Activated T-cell treated with anti-CD3 and anti-CD28 coated beads for 48 hours (primary cell): ENCODE data around the gene CXorf49B.
"Not testable (repeated sequence)": the region's sequence is repeated elsewhere in the genome, so short reads cannot be mapped to it uniquely, and the experiment has no call there.

Source experiments
- DNase-seq: peaks from one replicate; pipeline ENCODE4 v3.0.0-alpha.2; 2020; ENCODE audit warnings: low read depth

Gene CXorf49B

DNA sequence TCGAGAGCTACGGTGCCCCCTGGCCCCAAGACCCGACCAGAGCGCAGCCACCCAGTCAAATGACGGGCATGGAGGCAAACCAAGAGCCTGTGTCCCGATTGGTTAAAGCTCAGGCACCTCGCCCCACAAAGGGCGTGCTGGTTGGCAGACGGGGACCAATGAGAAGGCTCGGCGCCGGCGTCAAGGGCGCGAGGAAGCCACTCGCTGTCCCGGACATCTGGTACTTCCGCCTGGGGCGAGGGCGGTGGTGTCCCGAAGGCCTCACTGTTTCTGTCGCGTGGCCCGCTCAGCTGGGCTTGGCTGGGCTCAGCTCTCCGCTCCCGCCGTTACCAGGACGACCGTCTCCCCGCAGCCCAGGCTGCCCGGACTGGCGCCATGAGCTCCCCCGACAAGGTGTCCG, at the start of gene CXorf49B:
Gene CXorf49B (plus strand): TSS at position 301 of the 400 bp plus-strand sequence. CDS start 75 bp downstream, at position 376.
- DNase-seq: not testable (repeated sequence)

DNA sequence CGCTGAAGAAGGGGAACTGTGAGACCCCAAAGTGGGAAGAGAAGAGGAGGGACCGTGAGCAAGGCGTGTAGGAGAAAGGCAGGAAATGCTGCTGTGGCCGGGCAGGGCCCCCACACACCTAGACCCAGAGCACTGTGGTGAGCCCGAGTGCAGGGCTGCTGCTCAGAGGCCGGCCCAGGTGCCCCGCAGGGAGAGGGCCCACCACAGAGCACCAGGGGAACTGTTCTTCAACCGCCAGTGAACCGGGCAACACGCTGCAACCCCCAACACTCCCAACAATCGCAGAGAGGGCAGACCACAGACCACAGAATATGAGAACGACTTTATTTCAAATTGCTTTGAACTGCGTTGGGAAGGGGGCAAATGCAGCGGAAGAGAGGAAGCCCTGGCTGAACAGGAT, 49.1 kb upstream of the CXorf49B start:
- not testable (repeated sequence) for DNase-seq

DNA sequence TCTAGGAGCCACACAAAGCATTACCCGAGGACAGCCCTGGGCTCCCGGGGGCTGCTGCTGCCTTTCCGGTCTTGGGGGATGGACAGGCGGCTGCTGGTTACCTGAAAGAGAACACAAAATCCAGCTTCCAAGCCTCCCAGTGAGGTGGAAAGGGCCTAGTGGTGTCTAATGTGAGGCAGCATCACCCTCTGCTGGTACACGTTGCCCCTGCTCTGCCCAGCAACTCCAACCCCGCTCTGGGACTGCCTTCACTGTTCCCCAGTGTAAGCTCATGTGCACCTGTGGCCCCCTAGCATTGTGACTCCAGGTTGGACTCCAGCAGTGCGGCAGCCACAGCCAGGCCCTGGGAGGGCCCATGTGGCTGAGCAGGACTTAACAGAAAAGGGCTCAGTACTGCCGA, 47.6 kb upstream of the CXorf49B start:
- DNase-seq: not testable (repeated sequence)

DNA sequence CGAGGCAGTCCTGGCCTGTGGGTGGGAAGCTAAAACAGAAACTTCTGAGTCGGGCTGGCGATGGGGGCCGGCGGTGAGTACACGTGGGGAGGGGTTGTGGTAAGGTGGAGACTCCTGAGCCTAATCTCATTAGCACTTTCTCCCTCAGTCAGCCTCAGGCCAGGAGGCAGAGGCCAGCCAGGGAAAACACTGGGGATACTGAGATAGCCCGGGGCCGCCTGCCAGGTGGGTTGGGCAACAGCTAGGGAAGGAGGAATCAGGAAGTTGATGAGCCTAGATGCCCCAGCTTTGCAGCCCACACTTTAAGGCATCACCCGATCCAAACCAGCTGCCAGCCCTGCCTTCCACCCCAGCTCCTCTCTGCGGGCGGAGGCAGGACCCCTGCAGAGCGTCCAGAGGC, 46.8 kb upstream of the CXorf49B start:
- DNase-seq: not testable (repeated sequence)

DNA sequence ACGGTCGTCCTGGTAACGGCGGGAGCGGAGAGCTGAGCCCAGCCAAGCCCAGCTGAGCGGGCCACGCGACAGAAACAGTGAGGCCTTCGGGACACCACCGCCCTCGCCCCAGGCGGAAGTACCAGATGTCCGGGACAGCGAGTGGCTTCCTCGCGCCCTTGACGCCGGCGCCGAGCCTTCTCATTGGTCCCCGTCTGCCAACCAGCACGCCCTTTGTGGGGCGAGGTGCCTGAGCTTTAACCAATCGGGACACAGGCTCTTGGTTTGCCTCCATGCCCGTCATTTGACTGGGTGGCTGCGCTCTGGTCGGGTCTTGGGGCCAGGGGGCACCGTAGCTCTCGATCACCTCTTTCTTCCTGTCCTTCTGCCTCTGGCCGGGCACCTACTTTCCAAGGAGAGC, 45.0 kb upstream of the CXorf49B start, which contains the start of gene CXorf49:
Gene CXorf49 (minus strand): TSS at position 101 of the 400 bp plus-strand sequence. CDS start 134 bp downstream, outside the sequence.
- not testable (repeated sequence) for DNase-seq

DNA sequence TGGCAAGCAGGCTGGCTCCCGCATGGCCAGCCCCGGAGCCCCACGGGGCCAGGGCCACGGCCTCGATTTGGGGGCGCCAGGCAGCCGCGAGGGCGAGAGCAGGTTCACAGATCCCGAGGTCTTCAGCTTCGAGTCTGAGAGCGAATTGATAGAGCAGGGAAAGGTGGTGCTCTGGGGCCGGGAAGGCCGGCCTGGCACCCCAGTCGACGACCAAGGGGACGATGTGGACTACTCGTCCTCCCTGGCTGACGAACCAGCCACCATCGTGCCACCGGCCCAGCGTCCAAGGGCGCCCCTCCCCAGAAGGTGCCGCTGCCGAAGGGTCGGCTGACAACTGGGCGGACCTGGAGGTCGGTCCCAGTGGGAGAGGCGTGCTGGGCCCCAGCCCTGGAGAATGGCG, 44.0 kb upstream of the CXorf49B start:
- DNase-seq: not testable (repeated sequence)

DNA sequence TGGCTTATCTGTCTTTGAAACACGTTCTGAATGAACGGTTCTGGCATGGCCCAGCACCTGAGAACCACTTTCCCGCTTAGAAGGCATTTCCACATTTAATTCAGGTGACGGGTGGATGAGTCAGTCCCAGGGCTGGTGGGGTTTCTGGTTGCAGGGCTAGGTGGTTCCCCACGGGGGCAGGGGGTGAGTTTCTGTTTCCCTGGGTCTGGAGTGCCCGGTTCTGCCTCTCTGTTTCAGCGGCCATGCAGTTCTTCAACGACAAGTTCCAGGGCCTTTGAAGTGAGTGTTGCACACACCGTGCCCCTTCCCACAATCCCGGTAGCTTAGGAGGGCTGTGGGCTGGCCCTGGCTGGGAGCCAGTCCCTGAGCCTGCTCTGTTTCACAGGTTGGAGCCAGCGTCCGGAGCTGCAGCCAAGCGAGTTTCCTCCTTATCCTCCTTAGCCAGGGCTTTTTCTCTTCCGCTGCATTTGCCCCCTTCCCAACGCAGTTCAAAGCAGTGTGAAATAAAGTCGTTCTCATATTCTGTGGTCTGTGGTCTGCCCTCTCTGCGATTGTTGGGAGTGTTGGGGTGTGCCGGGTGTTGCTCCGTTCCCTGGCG, 42.8 kb upstream of the CXorf49B start:
- not testable (repeated sequence) for DNase-seq

DNA sequence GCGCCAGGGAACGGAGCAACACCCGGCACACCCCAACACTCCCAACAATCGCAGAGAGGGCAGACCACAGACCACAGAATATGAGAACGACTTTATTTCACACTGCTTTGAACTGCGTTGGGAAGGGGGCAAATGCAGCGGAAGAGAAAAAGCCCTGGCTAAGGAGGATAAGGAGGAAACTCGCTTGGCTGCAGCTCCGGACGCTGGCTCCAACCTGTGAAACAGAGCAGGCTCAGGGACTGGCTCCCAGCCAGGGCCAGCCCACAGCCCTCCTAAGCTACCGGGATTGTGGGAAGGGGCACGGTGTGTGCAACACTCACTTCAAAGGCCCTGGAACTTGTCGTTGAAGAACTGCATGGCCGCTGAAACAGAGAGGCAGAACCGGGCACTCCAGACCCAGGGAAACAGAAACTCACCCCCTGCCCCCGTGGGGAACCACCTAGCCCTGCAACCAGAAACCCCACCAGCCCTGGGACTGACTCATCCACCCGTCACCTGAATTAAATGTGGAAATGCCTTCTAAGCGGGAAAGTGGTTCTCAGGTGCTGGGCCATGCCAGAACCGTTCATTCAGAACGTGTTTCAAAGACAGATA, 2.4 kb upstream of the CXorf49B start:
- not testable (repeated sequence) for DNase-seq

DNA sequence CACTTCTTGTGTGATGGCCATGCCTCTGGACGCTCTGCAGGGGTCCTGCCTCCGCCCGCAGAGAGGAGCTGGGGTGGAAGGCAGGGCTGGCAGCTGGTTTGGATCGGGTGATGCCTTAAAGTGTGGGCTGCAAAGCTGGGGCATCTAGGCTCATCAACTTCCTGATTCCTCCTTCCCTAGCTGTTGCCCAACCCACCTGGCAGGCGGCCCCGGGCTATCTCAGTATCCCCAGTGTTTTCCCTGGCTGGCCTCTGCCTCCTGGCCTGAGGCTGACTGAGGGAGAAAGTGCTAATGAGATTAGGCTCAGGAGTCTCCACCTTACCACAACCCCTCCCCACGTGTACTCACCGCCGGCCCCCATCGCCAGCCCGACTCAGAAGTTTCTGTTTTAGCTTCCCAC, 1.7 kb downstream of the CXorf49B start:
- not testable (repeated sequence) for DNase-seq

DNA sequence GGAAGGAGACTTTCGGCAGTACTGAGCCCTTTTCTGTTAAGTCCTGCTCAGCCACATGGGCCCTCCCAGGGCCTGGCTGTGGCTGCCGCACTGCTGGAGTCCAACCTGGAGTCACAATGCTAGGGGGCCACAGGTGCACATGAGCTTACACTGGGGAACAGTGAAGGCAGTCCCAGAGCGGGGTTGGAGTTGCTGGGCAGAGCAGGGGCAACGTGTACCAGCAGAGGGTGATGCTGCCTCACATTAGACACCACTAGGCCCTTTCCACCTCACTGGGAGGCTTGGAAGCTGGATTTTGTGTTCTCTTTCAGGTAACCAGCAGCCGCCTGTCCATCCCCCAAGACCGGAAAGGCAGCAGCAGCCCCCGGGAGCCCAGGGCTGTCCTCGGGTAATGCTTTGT, 2.5 kb downstream of the CXorf49B start:
- not testable (repeated sequence) for DNase-seq

DNA sequence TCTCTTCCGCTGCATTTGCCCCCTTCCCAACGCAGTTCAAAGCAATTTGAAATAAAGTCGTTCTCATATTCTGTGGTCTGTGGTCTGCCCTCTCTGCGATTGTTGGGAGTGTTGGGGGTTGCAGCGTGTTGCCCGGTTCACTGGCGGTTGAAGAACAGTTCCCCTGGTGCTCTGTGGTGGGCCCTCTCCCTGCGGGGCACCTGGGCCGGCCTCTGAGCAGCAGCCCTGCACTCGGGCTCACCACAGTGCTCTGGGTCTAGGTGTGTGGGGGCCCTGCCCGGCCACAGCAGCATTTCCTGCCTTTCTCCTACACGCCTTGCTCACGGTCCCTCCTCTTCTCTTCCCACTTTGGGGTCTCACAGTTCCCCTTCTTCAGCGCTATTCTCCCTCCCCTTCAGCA, 4.0 kb downstream of the CXorf49B start:
- DNase-seq: not testable (repeated sequence)

DNA sequence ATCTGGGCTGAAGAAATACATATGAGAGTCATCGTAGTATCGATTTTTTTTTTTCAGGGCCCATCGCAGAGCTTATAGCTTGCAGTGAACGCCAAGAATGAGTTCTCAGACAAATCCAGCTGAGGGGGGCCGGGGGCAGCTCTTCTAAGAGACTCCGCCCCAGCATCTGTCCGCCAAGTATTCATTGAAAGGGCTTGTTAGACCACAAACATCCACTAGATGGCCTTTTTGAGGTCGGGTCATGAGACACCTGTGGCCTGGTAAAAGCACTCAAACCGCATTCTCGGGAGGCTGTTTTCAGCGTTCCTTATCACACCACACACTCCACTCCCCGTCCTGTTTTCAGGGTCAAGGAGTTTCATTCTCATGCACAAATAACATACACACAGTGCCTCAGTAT, 15.2 kb downstream of the CXorf49B start:
- DNase-seq: not testable (repeated sequence)

DNA sequence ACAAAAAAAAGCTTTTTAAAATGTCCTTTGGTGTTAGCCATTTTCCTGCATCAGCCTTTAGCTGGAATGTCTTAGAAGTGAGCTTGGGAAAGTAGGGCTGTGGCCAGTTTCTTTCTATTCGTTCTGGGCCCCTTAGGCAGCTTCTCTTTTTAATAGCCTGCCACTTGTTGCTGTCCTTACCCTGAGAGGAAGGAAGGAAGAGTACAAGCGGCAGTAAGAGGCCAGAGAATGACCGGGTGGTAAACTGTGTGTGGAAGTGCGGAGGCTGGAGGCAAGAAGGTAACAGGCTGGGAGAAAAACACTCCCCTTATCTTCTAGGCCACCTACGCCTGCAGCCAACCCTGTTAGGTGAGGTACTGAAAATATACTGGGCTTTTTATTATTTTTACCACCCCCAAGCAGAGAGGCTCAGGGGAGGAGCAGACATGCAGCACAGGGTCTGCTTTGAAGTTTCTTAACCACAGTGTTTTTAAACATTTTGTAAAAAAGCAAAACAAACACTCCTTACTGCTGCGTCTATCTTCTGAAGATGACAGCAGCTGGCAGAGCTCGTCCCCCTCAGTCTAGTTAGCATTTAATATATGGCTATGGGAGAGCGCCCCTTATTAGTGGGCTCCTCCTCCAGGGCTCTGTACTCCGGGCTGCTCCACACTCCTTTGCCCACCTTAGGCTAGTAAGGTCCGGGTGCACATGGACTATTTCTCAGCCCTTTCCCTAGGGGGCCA, 19.2 kb downstream of the CXorf49B start:
- not testable (repeated sequence) for DNase-seq

DNA sequence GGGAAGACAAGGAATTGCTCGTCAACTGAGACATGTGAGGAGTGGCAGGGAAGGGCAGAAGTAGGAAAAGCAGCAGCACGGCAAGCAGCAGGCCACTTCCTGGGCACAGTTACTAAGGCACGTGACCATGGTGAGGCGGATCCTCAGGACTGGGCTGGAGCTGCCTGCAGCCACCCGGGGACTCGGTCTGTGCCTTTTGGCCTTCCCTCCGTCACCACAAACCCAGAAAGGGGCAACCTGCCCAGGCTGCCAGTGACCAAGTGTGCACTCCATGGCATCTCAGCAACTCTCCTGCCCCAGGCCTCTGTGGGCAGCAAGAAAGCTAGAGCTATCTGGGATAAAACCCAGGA, 19.8 kb downstream of the CXorf49B start:
- not testable (repeated sequence) for DNase-seq

DNA sequence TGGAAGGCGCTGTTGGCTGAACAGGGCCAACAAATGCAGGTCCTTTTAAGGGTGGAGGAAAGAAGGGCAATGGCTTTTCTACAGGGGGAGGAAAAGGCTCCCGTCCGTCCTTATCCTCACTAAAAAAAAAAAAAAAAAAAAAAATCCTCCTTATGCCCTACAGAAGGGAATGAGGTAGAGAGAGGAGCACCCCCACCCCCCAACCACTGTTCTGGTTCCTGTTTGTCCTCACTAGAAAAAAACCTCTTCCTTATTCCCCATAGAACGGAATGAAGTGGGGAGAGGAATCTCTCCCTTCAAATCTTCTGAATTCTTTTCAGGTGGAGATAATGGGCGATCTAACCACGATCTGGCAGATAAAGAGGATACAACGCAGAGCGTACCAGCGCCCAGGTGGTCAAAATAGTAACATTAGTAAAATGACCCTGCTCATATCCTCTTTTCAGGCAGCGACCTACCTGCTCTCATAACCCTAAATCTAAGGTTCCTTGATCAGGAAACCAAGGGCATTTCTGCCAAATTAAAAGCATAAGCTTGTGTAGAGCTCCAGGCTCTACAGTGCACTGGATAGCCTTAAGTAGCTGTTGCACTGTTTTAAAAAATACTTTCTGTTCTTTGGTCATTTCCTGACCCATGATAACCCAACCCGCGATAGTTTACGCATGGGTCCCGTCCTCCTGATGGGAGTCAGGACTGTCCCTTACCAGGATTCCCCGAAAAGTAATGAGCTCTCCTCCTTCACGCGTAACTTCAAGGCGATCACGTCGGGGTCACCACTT, 20.6 kb downstream of the CXorf49B start:
- DNase-seq: not testable (repeated sequence)

DNA sequence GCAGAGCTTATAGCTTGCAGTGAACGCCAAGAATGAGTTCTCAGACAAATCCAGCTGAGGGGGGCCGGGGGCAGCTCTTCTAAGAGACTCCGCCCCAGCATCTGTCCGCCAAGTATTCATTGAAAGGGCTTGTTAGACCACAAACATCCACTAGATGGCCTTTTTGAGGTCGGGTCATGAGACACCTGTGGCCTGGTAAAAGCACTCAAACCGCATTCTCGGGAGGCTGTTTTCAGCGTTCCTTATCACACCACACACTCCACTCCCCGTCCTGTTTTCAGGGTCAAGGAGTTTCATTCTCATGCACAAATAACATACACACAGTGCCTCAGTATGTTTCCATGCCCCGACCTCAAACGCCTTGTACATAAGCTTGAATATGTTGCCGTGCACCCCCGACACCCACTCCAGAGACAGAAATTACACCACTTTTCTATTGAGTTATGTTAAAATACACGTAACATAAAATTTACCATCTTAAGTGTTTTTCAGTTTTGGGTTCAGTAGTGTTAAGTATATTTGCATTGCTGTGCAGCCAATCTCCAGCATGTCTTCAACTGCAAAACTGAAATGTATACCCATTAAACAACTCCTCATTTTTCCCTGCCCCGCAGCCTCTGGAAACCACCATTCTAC, 21.3 kb downstream of the CXorf49B start:
- DNase-seq: not testable (repeated sequence)

DNA sequence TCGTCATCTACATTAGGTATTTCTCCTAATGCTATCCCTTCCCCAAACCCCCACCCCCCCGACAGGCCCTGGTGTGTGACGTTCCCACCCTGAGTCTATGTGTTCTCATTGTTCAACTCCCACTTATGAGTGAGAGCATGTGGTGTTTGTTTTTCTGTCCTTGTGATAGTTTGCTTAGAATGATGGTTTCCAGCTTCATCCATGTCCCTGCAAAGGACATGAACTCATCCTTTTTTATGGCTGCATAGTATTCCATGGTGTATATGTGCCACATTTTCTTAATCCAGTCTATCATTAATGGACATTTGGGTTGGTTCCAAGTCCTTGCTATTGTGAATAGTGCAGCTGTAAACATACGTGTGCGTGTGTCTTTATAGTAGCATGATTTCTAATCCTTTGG, 43.3 kb downstream of the CXorf49B start:
- not testable (repeated sequence) for DNase-seq

DNA sequence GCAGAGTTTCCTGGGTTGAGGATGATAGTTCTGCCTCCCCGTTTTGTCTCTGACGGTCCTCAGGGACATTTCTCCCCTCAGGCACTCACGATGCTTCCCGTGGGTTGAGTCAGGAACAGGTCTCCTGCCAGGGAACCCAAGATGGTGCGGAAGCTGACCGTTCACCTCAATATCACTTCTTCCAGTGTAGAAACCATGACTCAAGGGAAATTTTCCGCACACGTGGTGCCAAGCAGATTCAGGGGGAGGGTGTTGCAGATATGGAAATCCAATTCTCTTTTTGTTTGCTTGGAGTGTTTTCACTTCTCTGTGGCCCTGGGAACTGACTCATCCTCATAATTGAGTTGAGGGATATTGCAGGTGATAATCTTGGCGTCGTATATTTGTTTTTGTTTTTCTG, 46.7 kb downstream of the CXorf49B start:
- DNase-seq: no peak

DNA sequence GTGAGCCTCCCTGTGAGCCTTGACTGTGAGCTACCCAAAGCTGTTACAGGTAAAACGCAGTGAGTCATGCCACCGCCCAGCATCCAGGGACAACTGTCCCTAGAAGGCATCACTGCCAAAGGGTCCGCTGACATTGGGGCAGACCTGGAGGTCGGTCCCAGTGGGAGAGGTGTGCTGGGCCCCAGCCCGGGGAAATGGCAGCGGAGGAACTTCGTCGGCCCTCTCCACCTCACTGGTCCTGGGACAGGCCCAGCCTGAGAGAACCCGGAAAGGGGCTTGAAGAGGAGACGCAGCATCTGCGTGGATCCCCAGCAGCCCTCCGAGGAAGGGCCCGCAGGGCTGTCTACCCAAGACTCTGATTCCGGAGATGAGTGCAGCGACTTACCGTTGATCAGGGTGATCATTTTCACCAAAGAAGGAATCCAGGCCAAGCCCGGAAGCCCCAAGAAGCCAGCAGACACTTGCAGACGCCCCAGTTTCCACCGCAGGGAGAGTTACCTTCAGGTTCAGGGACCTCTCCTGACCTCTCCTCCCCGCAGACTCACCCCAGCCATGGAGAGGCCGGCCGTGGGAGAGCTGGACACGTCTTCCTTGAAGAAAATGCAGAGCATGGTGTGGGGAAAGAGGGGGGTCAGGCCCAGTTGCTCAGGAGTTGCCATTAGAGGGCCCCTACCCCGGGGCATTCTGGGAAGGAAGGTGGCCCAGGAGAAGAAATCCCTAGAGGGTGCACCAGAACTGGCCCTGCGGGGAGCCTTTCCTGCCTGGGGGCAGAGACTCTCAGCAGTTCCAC, 51.2 kb downstream of the CXorf49B start:
- DNase-seq: no peak

DNA sequence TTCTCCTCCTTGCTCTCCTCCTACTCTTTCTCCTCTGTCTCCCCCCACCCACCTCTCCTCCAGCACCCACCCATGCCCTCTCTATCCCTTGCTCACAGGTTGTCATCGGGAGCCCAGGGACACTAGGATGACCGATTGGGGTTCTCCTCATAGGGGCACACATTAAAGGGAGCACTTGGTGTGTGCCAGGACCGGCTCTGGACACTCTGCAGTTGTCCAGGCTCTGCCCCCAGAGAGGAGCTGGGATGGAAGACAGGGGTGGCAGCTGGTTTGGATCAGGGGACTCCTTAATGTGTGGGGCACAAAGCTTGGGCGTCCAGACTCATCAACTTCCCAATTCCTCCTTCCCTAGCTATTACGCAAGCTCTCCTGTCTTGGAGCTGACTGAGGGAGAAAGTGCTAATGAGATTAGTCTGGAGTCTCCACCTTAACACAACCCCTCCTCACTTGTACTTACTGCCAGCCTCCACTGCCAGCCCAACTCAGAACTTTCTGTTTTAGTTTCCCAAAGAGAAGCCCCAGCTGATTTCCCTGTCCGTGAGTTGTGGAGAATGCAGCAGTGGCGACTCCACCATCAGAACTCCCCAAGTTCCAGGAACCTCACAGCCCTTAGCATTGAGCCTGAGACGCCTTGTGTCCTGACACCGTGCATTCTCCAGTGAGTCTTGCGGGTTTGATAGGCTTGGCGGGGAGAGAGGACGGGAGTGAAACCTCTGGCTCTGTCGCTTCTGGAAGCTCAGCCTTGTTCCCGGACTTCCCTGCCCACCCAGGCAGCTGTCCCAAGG, 52.2 kb downstream of the CXorf49B start:
- DNase-seq: no peak

DNA sequence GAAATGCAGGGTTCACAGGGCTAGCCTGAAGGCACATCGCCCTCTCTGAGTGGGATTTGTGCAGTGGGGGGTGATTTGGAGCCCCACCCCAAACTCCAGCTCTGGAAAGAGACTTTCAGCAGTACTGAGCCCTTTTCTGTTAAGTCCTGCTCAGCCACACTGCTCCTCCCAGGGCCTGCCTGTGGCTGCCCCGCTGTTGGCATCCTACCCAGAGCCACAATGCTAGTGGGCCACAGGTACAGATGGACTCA, 52.7 kb downstream of the CXorf49B start:
- no peak for DNase-seq
